ENCODE measurements around the gene SCFD2. TPM values are rescaled to one million over a fixed set of nuclear protein-coding genes. Genes with fewer than 3 reads are reported as not detected.

Gene SCFD2
- total RNA-seq, 1 experiment from 2014 or later, result 8.1 TPM

DNA sequence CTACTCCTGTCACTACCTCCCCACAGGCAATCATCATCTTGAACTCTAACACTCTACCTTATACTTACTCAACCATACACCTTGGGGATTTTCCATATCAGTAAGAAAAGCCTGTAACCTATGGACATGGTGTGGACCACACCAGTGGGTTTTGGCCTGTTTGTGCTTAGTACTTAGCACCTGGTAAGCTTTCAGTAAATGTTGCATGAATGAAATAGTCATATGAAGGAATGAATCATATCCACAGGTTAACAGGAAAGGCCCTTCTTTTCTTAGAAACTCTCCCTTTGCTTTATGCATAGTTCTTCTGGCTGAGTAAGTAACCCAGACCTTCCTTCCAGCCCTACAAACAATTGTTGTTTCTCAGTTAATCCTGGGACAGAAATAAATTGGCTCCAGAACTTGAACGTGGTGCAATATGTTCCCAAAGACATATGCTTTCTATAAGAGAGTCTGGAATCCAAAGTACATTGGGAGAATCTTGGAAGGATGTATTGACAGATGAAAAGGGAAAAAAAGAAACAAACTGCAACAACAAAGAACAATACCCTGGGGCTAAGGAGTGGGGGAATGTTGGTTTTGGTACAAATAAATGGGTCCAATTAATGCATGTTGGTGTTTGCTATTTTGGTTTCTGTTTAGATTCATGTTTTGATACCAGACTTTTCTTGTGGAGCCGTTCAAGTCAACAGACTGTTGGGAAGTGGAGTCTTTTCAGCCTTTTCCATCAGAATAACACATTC lies 475.9 kb downstream of the SCFD2 start:
- Histone ChIP-seq H3K27ac (no peak overlapping the region), H3K27me3 (ENCODE audit: insufficient read depth, low read depth) (no peaks in the 10 kb centered on the region), H3K4me1 (replicated peaks; ENCODE audit: insufficient read depth) (0 out of 2 replicates have a peak, but pooled peaks cover under 1% of the 10 kb centered on the region), H3K9me3 (ENCODE audit: insufficient read depth, low read depth) (no peaks in the 10 kb centered on the region), H4K20me1 (ENCODE audit: insufficient read depth) (no peaks in the 10 kb centered on the region), H3K79me2 (ENCODE audit: low read depth) (no peaks in the 10 kb centered on the region), H3F3A (ENCODE audit: insufficient read depth, low read depth) (no peaks in the 10 kb centered on the region), H2AFZ (no peak overlapping the region), H3K4me2 (no peak overlapping the region), H3K4me3 (no peak overlapping the region), H3K36me3 (ENCODE audit: low read depth) (no peaks in the 10 kb centered on the region), H3K9me2 (ENCODE audit: insufficient read depth) (no peaks in the 10 kb centered on the region)
- no peak for TF ChIP-seq CTCF (conservative IDR thresholded peaks at IDR 0.05)
- no peak for TF ChIP-seq EZH2 (IDR thresholded peaks at IDR 0.05; ENCODE audit: low read depth)
- intact Hi-C loops (cut with micrococcal nuclease; ENCODE audit: unreplicated experiment), result no loop called here
- DNase-seq, result no peak
- ChIA-PET CTCF (no interaction called here), POLR2A (ENCODE audit: unreplicated experiment) (no interaction called here)
- BruUV-seq (replicated peaks), result no TSS peak

DNA sequence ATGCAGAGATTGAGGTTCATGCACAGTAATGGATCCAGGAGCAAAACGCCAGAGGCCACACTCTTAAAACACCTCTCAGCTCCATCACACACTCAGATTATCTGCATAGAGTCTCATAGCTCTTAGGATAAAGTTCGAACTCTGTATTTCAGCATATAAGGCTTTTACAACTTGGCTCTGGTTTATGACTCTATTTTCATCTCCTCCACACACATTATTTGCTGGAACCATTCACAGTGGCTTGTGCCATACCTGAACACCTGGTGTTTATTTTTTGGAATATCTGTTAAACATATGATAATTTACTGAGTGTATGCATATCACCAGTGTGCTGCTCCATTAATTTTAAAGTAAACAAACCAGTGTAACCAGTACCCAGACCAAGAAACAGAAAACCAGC lies 476.5 kb downstream of the SCFD2 start:
- H2AFZ ChIP-seq, result no peak overlapping the region
- H4K20me1 ChIP-seq (ENCODE audit: insufficient read depth), result no peaks in the 10 kb centered on the region
- no TSS peak for BruUV-seq (replicated peaks)
- POLR2A ChIA-PET (ENCODE audit: unreplicated experiment), result no interaction called here
- H3K79me2 ChIP-seq (ENCODE audit: low read depth), result no peaks in the 10 kb centered on the region
- H3K4me1 ChIP-seq (replicated peaks; ENCODE audit: insufficient read depth), result peaks cover 7% of the 10 kb centered on the region; the same call in 1 of the 2 replicates
- no peaks in the 10 kb centered on the region for H3K9me3 ChIP-seq (ENCODE audit: insufficient read depth, low read depth)
- no peak overlapping the region for H3K4me3 ChIP-seq
- no peak overlapping the region for H3K27ac ChIP-seq
- no peak for DNase-seq
- H3F3A ChIP-seq (ENCODE audit: insufficient read depth, low read depth), result no peaks in the 10 kb centered on the region
- no peak overlapping the region for H3K4me2 ChIP-seq
- intact Hi-C loops (cut with micrococcal nuclease; ENCODE audit: unreplicated experiment), result no loop called here
- no peak for TF ChIP-seq EZH2 (IDR thresholded peaks at IDR 0.05; ENCODE audit: low read depth)
- TF ChIP-seq CTCF (conservative IDR thresholded peaks at IDR 0.05), result no peak
- H3K9me2 ChIP-seq (ENCODE audit: insufficient read depth), result no peaks in the 10 kb centered on the region
- H3K36me3 ChIP-seq (ENCODE audit: low read depth), result no peaks in the 10 kb centered on the region
- CTCF ChIA-PET, result no interaction called here
- H3K27me3 ChIP-seq (ENCODE audit: insufficient read depth, low read depth), result no peaks in the 10 kb centered on the region

DNA sequence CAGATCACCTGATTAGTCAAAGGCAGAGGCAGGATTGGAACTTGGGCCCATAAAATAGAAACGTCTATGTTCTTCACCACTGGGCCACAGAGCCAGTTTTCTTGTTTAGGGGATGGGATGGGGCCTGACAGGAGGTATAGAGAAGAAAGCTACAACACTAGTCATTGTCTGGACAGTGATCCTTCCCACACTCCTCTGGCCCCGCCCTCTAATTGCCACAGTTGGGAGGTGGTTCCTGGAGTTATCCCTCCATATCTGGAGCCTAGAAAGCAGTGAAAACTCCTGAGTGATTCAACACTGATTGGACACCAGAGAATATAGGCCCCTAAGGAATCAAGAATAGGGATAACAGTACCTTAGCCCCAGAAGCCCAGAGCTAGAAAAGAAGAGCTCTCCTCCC lies 480.9 kb downstream of the SCFD2 start:
- TF ChIP-seq EZH2 (IDR thresholded peaks at IDR 0.05; ENCODE audit: low read depth), result no peak
- TF ChIP-seq CTCF (conservative IDR thresholded peaks at IDR 0.05), result no peak
- H3K4me2 ChIP-seq, result no peak overlapping the region

More for the DNA sequence above, 480.9 kb downstream of the SCFD2 start:
- Histone ChIP-seq H3K79me2 (ENCODE audit: low read depth) (no peaks in the 10 kb centered on the region), H3K36me3 (ENCODE audit: low read depth) (no peaks in the 10 kb centered on the region), H2AFZ (no peak overlapping the region), H3K27me3 (ENCODE audit: insufficient read depth, low read depth) (no peaks in the 10 kb centered on the region), H4K20me1 (ENCODE audit: insufficient read depth) (no peaks in the 10 kb centered on the region), H3K4me3 (no peak overlapping the region), H3K4me1 (replicated peaks; ENCODE audit: insufficient read depth) (peaks cover 11% of the 10 kb centered on the region; the same call in 1 of the 2 replicates), H3K9me2 (ENCODE audit: insufficient read depth) (no peaks in the 10 kb centered on the region), H3K9me3 (ENCODE audit: insufficient read depth, low read depth) (no peaks in the 10 kb centered on the region), H3K27ac (no peak overlapping the region), H3F3A (ENCODE audit: insufficient read depth, low read depth) (no peaks in the 10 kb centered on the region)
- BruUV-seq (replicated peaks), result no TSS peak
- intact Hi-C loops (cut with micrococcal nuclease; ENCODE audit: unreplicated experiment), result no loop called here
- ChIA-PET POLR2A (ENCODE audit: unreplicated experiment) (no interaction called here), CTCF (no interaction called here)
- DNase-seq, result no peak

Data from PC-9 (cell line).